B cell (primary cell): ENCODE measurements around the gene PLA2G2E. TPM values are rescaled to one million over a fixed set of nuclear protein-coding genes. Genes with fewer than 3 reads are reported as not detected.

Experiments
- ATAC-seq: fragments of 200-7000 bp; cut with Tn5 transposase; one replicate; pipeline ENCODE4 v1.10.0; 2021; ENCODE audit warnings: low read depth, mild to moderate bottlenecking, moderate number of reproducible peaks, moderate library complexity
- CTCF ChIA-PET: fragments of 350-600 bp; sonication (Branson Sonifier 250); formaldehyde crosslinking; loops from one replicate; lab custom pipeline; 2021; ENCODE audit warnings: antibody characterized with exemption, inconsistent platforms; lab: Charles Lee
- POLR2A ChIA-PET: fragments of 350-600 bp; sonication (Branson Sonifier 250); formaldehyde crosslinking; loops from one replicate; lab custom pipeline; 2021; ENCODE audit warnings: antibody characterized with exemption; lab: Charles Lee
- DNase-seq: peaks from one replicate; pipeline ENCODE4 v3.0.0; 2013
- H2AFZ ChIP-seq: 2 replicates; pipeline ENCODE4 v1.6.1; 2012; ENCODE audit warnings: mild to moderate bottlenecking, low read depth, low read length; ENCODE audit not compliant: insufficient read depth, poor library complexity, severe bottlenecking
- H3K27ac ChIP-seq, 2 donors: 1 replicate in 1 of 2; 2 replicates in 1 of 2; pipeline ENCODE4 v1.5.1; 2012 to 2013; ENCODE audit warnings: low read length in 2 of 2, mild to moderate bottlenecking in 2 of 2, moderate library complexity in 1 of 2
- H3K27me3 ChIP-seq, 4 experiments: fragments of 200-600 bp in 1 of 4; sonication (generic) in 1 of 4; replicated peaks in 1 of 4; 1 replicate in 2 of 4; 2 replicates in 2 of 4; pipeline versions ENCODE4 v1.6.1 to v1.7.0; 2013 to 2016; ENCODE audit warnings: low read length in 3 of 4, mild to moderate bottlenecking in 2 of 4, mixed read lengths in 1 of 4, moderate library complexity in 1 of 4; ENCODE audit not compliant: insufficient read depth in 4 of 4, control insufficient read depth in 3 of 4; ENCODE audit errors: control extremely low read depth in 1 of 4
- H3K36me3 ChIP-seq, 2 experiments: replicated peaks in 1 of 2; 1 replicate in 1 of 2; 2 replicates in 1 of 2; pipeline versions ENCODE4 v1.6.1 to v1.7.1; 2013; ENCODE audit warnings: low read length in 1 of 2; ENCODE audit not compliant: insufficient read depth in 2 of 2, control insufficient read depth in 1 of 2; ENCODE audit errors: control extremely low read depth in 1 of 2, extremely low read depth in 1 of 2
- H3K4me1 ChIP-seq, 2 donors: fragments of 200-600 bp in 1 of 2; sonication (generic) in 1 of 2; 1 replicate in 1 of 2; 2 replicates in 1 of 2; pipeline versions ENCODE4 v1.5.1 to v1.6.1; 2013 to 2017; ENCODE audit warnings: low read length in 2 of 2; ENCODE audit not compliant: control insufficient read depth in 2 of 2, insufficient read depth in 2 of 2
- H3K4me2 ChIP-seq: replicated peaks from 2 replicates; pipeline ENCODE3; 2012; ENCODE audit warnings: mild to moderate bottlenecking, low read depth, low read length; ENCODE audit not compliant: poor library complexity, severe bottlenecking
- H3K4me3 ChIP-seq, 5 experiments: fragments of 200-600 bp in 1 of 5; sonication (generic) in 1 of 5; 1 replicate in 3 of 5; 2 replicates in 2 of 5; pipeline versions ENCODE4 v1.5.1 to v1.7.0; 2011 to 2016; ENCODE audit warnings: low read length in 4 of 5, mild to moderate bottlenecking in 4 of 5, low read depth in 2 of 5, control low read depth in 1 of 5, moderate library complexity in 1 of 5; ENCODE audit not compliant: insufficient read depth in 1 of 5; ENCODE audit errors: control extremely low read depth in 1 of 5, extremely low read depth in 1 of 5
- H3K79me2 ChIP-seq: fragments of 200-600 bp; sonication (generic); one replicate; pipeline ENCODE4 v1.6.0; 2016; ENCODE audit warnings: low read length; ENCODE audit not compliant: control insufficient read depth, insufficient read depth
- H3K9ac ChIP-seq: fragments of 200-600 bp; sonication (generic); 2 replicates; pipeline ENCODE4 v1.6.1; 2017; ENCODE audit warnings: mild to moderate bottlenecking, low read length, moderate library complexity
- H3K9me3 ChIP-seq, 3 donors: one replicate each; pipeline versions ENCODE4 v1.6.1 to v1.7.1; 2013; ENCODE audit warnings: low read length in 2 of 3; ENCODE audit not compliant: control insufficient read depth in 2 of 3, insufficient read depth in 1 of 3; ENCODE audit errors: control extremely low read depth in 1 of 3
- H4K20me1 ChIP-seq: 2 replicates; pipeline ENCODE4 v1.6.0; 2012; ENCODE audit warnings: mild to moderate bottlenecking, low read length; ENCODE audit not compliant: insufficient read depth, control insufficient read depth, poor library complexity, severe bottlenecking
- H3K27ac Mint-ChIP-seq: one replicate; pipeline ENCODE4 v1.8.0; 2021; ENCODE audit warnings: mixed read lengths
- H3K27me3 Mint-ChIP-seq: one replicate; pipeline ENCODE4 v1.8.0; 2021; ENCODE audit warnings: mixed read lengths
- H3K4me1 Mint-ChIP-seq: one replicate; pipeline ENCODE4 v1.8.0; 2021; ENCODE audit warnings: mixed read lengths
- H3K4me3 Mint-ChIP-seq: one replicate; pipeline ENCODE4 v1.8.0; 2021; ENCODE audit warnings: mixed read lengths
- H3K9me3 Mint-ChIP-seq: one replicate; pipeline ENCODE4 v1.8.0; 2022; ENCODE audit warnings: mixed read lengths; ENCODE audit not compliant: insufficient read depth
- CTCF ChIP-seq: fragments of 200-600 bp; IDR thresholded peaks from one replicate; pipeline ENCODE4 v1.8.0; 2022; ENCODE audit warnings: antibody characterized with exemption, mild to moderate bottlenecking
- EZH2 ChIP-seq: IDR thresholded peaks from 2 replicates; pipeline ENCODE4 v1.6.1; 2012; ENCODE audit warnings: borderline replicate concordance, low read depth, mild to moderate bottlenecking, moderate library complexity, low read length; ENCODE audit not compliant: insufficient read depth, poor library complexity, severe bottlenecking
- WGBS: methylation state at CpG from one replicate; pipeline ENCODE4 v1.1.5; 2013; ENCODE audit warnings: missing lambda C conversion rate; ENCODE audit not compliant: insufficient coverage; 5-methylcytosine and 5-hydroxymethylcytosine counted together
- intact Hi-C: fragments of 100-400 bp; cut with micrococcal nuclease; formaldehyde crosslinking; loops from one replicate; pipeline ENCODE4 v1.10.0; 2022
- polyA plus RNA-seq: library from polyadenylated mRNA; depleted of rRNA; stranded (reverse); fragments of >200 nt; gene quantifications from 2 replicates; pipeline ENCODE4 v1.2.3, GENCODE V29; 2012
- total RNA-seq, 2 donors: library from RNA; stranded (reverse); fragments of 120-200 nt in 1 of 2; gene quantifications; 1 replicate in 1 of 2; 2 replicates in 1 of 2; pipeline versions ENCODE4 v1.2.3 to v1.2.4, GENCODE V29; 2013 to 2022

The PLA2G2E gene
- total and polyA plus RNA-seq, 2 donors (not counting 1 experiment from before 2014, with no cell fraction given): not detected

GRCh38 chr1:19942088-19942487, 18.7 kb upstream of the PLA2G2E start:
- WGBS: 86% methylated on average over 3 of the region's 3 CpGs
- TF ChIP-seq CTCF (no peak), EZH2 (no peak)
- Histone ChIP-seq H3K4me2 (no peak overlapping the region), H3K9me3 (no peaks in the 10 kb centered on the region), H3K79me2 (no peaks in the 10 kb centered on the region), H3K4me1 (no peaks in the 10 kb centered on the region), H3K4me3 (no peak overlapping the region), H3K36me3 (no peaks in the 10 kb centered on the region), H3K27ac (no peak overlapping the region), H2AFZ (no peak overlapping the region), H3K27me3 (peaks cover 0 to 5% (median 0%) of the 10 kb centered on the region in 4 experiments), H3K9ac (no peak overlapping the region), H4K20me1 (no peaks in the 10 kb centered on the region)
- Mint-ChIP-seq H3K4me3 (no peak overlapping the region), H3K4me1 (no peaks in the 10 kb centered on the region), H3K27ac (no peak overlapping the region), H3K9me3 (no peaks in the 10 kb centered on the region), H3K27me3 (peaks cover 16% of the 10 kb centered on the region)
- ATAC-seq (no peak), DNase-seq (no peak)
- CTCF ChIA-PET: no interaction called here
- intact Hi-C loops: no loop called here
- POLR2A ChIA-PET: no interaction called here

- no peak overlapping the region for H3K27ac ChIP-seq
- DNase-seq (no peak), ATAC-seq (no peak)
- intact Hi-C loops: no loop called here
- ChIA-PET CTCF (no interaction called here), POLR2A (no interaction called here)
- peaks cover 0 to 5% (median 0%) of the 10 kb centered on the region in 4 experiments for H3K27me3 ChIP-seq
- H3K36me3 ChIP-seq: no peaks in the 10 kb centered on the region
- Mint-ChIP-seq H3K27me3 (peaks cover 8% of the 10 kb centered on the region), H3K9me3 (no peaks in the 10 kb centered on the region), H3K4me3 (no peak overlapping the region), H3K27ac (no peak overlapping the region), H3K4me1 (peaks cover 1% of the 10 kb centered on the region)
- no peak overlapping the region for H3K4me3 ChIP-seq
- H3K79me2 ChIP-seq: no peaks in the 10 kb centered on the region
- H3K4me2 ChIP-seq: no peak overlapping the region
- no peaks in the 10 kb centered on the region for H4K20me1 ChIP-seq
- no peak overlapping the region for H3K9ac ChIP-seq
- WGBS: no CpG with 5 or more reads among the region's 3 CpGs
- TF ChIP-seq CTCF (no peak), EZH2 (no peak)
- no peak overlapping the region for H2AFZ ChIP-seq
- H3K4me1 ChIP-seq: peaks cover 0 to 2% of the 10 kb centered on the region in 2 donors
- no peaks in the 10 kb centered on the region for H3K9me3 ChIP-seq
These were observed 17.8 kb upstream of the PLA2G2E start for GRCh38 chr1:19941206-19941568.
